BE2C (cell line): ENCODE data around the gene E2F3.

Experiments used
- DNase-seq: peaks from one replicate; pipeline ENCODE4 v3.0.0-alpha.2; 2020
- H3K27me3 ChIP-seq: fragments of 250-450 bp; sonication (Bioruptor Pico); 2 replicates; pipeline ENCODE4 v1.5.1; 2020; ENCODE audit warnings: mild to moderate bottlenecking
- H3K36me3 ChIP-seq: fragments of 250-450 bp; sonication (Bioruptor Pico); 2 replicates; pipeline ENCODE4 v1.5.1; 2020; ENCODE audit warnings: mild to moderate bottlenecking
- H3K4me1 ChIP-seq: fragments of 250-450 bp; sonication (Bioruptor Pico); 2 replicates; pipeline ENCODE4 v1.5.1; 2020
- H3K4me3 ChIP-seq: 2 replicates; pipeline ENCODE4 v1.5.1; 2011; ENCODE audit warnings: low read depth, low read length
- H3K9me3 ChIP-seq: fragments of 250-450 bp; sonication (Bioruptor Pico); 2 replicates; pipeline ENCODE4 v1.5.1; 2020
- CTCF ChIP-seq: IDR thresholded peaks from 2 replicates; pipeline ENCODE4 v1.5.1; 2012; ENCODE audit warnings: mild to moderate bottlenecking, low read depth, low read length

The E2F3 gene

GRCh38 chr6:20454204-20454824, 52.6 kb downstream of the E2F3 start:
- DNase-seq: no peak

GRCh38 chr6:20455251-20455940, 53.7 kb downstream of the E2F3 start:
- no peak for TF ChIP-seq CTCF
- Histone ChIP-seq H3K4me1 (no peaks in the 10 kb centered on the region), H3K27me3 (no peaks in the 10 kb centered on the region), H3K36me3 (peaks cover 6% of the 10 kb centered on the region), H3K9me3 (no peaks in the 10 kb centered on the region), H3K4me3 (no peak overlapping the region)
- no peak for DNase-seq

More at GRCh38 chr6:20454204-20454824, 52.6 kb downstream of the E2F3 start:
- Histone ChIP-seq H3K27me3 (no peaks in the 10 kb centered on the region), H3K4me1 (no peaks in the 10 kb centered on the region), H3K36me3 (peaks cover 3% of the 10 kb centered on the region), H3K4me3 (no peak overlapping the region), H3K9me3 (no peaks in the 10 kb centered on the region)
- TF ChIP-seq CTCF: no peak

- Histone ChIP-seq H3K4me1 (no peaks in the 10 kb centered on the region), H3K4me3 (no peak overlapping the region), H3K9me3 (no peaks in the 10 kb centered on the region), H3K27me3 (no peaks in the 10 kb centered on the region), H3K36me3 (peaks cover 8% of the 10 kb centered on the region)
- no peak for TF ChIP-seq CTCF
- no peak for DNase-seq
Measured at GRCh38 chr6:20458027-20458894, 56.6 kb downstream of the E2F3 start.

GRCh38 chr6:20459682-20460081, 58.0 kb downstream of the E2F3 start:
- no peak for DNase-seq
- Histone ChIP-seq H3K36me3 (peaks cover 8% of the 10 kb centered on the region), H3K27me3 (no peaks in the 10 kb centered on the region), H3K9me3 (no peaks in the 10 kb centered on the region), H3K4me1 (no peaks in the 10 kb centered on the region), H3K4me3 (no peak overlapping the region)
- no peak for TF ChIP-seq CTCF

- DNase-seq: no peak
- H3K27me3 ChIP-seq: no peaks in the 10 kb centered on the region
- H3K9me3 ChIP-seq: no peaks in the 10 kb centered on the region
- H3K4me1 ChIP-seq: no peaks in the 10 kb centered on the region
- peaks cover 8% of the 10 kb centered on the region for H3K36me3 ChIP-seq
- no peak for TF ChIP-seq CTCF
- H3K4me3 ChIP-seq: no peak overlapping the region
Measured at GRCh38 chr6:20461576-20461975, 59.9 kb downstream of the E2F3 start.
